Suprapubic skin (tissue), 4 donors: ENCODE measurements around the gene SMIM10L2A. TPM values are rescaled to one million over a fixed set of nuclear protein-coding genes. Genes with fewer than 3 reads are reported as not detected.

Source experiments
- DNase-seq, 2 donors: peaks; one replicate each; pipeline ENCODE4 v3.0.0-alpha.2; 2019; ENCODE audit warnings: low spot score in 2 of 2
- H3K27ac ChIP-seq: fragments of 200-600 bp; sonication (generic); one replicate; pipeline ENCODE4 v1.5.1; 2019
- H3K27me3 ChIP-seq: fragments of 200-600 bp; sonication (generic); one replicate; pipeline ENCODE4 v1.5.1; 2019
- H3K36me3 ChIP-seq: fragments of 200-600 bp; sonication (generic); one replicate; pipeline ENCODE4 v1.5.1; 2019
- H3K4me1 ChIP-seq: fragments of 200-600 bp; sonication (generic); one replicate; pipeline ENCODE4 v1.5.1; 2019
- H3K4me3 ChIP-seq: fragments of 200-600 bp; sonication (generic); one replicate; pipeline ENCODE4 v1.5.1; 2019; ENCODE audit warnings: mild to moderate bottlenecking
- H3K9me3 ChIP-seq: fragments of 200-600 bp; sonication (generic); one replicate; pipeline ENCODE4 v1.5.1; 2019
- CTCF ChIP-seq, 2 donors: fragments of 200-600 bp in 1 of 2; fragments of 450-650 bp in 1 of 2; sonication (generic) in 1 of 2; IDR thresholded peaks; one replicate each; pipeline ENCODE4 v1.5.1; 2016 to 2019; ENCODE audit warnings: antibody characterized with exemption in 2 of 2, mild to moderate bottlenecking in 1 of 2, moderate library complexity in 1 of 2
- EP300 ChIP-seq: sonication (generic); formaldehyde crosslinking; IDR thresholded peaks from one replicate; pipeline ENCODE4 v1.6.1; 2017; ENCODE audit warnings: antibody characterized with exemption
- POLR2A ChIP-seq, 2 donors: fragments of 450-650 bp; IDR thresholded peaks; one replicate each; pipeline ENCODE4 v1.6.1; 2017; ENCODE audit warnings: antibody characterized with exemption in 2 of 2, mild to moderate bottlenecking in 2 of 2, moderate library complexity in 2 of 2
- POLR2AphosphoS5 ChIP-seq, 3 donors: sonication (generic); formaldehyde crosslinking; IDR thresholded peaks; one replicate each; pipeline ENCODE4 v1.6.1; 2017; ENCODE audit warnings: antibody characterized with exemption in 3 of 3
- WGBS: methylation state at CpG from one replicate; pipeline ENCODE4 v1.1.5; 2018; 5-methylcytosine and 5-hydroxymethylcytosine counted together
- total RNA-seq, 4 donors: library from RNA; depleted of rRNA; stranded (reverse); fragments of >200 nt; gene quantifications; one replicate each; pipeline ENCODE4 v1.1.0, GENCODE V29; 2016

SMIM10L2A gene
- total RNA-seq, 4 donors from 2014 or later = 1.4 to 5.1 (median 3.3) TPM

- TF ChIP-seq POLR2A (IDR thresholded peaks at IDR 0.05) (no peak), EP300 (no peak), CTCF (IDR thresholded peaks at IDR 0.05) (no peak), POLR2AphosphoS5 (IDR thresholded peaks at IDR 0.05) (no peak)
- H3K4me3 ChIP-seq = no peak overlapping the region
- H3K27ac ChIP-seq = no peak overlapping the region
- no peaks in the 10 kb centered on the region for H3K36me3 ChIP-seq
- H3K27me3 ChIP-seq = no peaks in the 10 kb centered on the region
- WGBS = 71% methylated on average over 2 of the region's 9 CpGs
- H3K4me1 ChIP-seq = peaks cover 9% of the 10 kb centered on the region
- DNase-seq = no peak
- H3K9me3 ChIP-seq = no peaks in the 10 kb centered on the region
Observed at GRCh38 chrX:135424469-135424868, 2.7 kb downstream of the SMIM10L2A start.

- no peaks in the 10 kb centered on the region for H3K36me3 ChIP-seq
- DNase-seq = no peak
- H3K4me1 ChIP-seq = peaks cover 9% of the 10 kb centered on the region
- no peaks in the 10 kb centered on the region for H3K9me3 ChIP-seq
- no peaks in the 10 kb centered on the region for H3K27me3 ChIP-seq
- TF ChIP-seq POLR2A (IDR thresholded peaks at IDR 0.05) = no peak
- TF ChIP-seq EP300 = no peak
- no peak for TF ChIP-seq POLR2AphosphoS5 (IDR thresholded peaks at IDR 0.05)
- TF ChIP-seq CTCF (IDR thresholded peaks at IDR 0.05) = no peak
- whole genome bisulfite sequencing = 70% methylated on average over 11 of the region's 16 CpGs
- no peak overlapping the region for H3K4me3 ChIP-seq
- H3K27ac ChIP-seq = no peak overlapping the region
Observed at GRCh38 chrX:135425026-135425965, 3.6 kb downstream of the SMIM10L2A start.

- TF ChIP-seq EP300 = no peak
- TF ChIP-seq CTCF (IDR thresholded peaks at IDR 0.05) = no peak
- TF ChIP-seq POLR2AphosphoS5 (IDR thresholded peaks at IDR 0.05) = no peak
- TF ChIP-seq POLR2A (IDR thresholded peaks at IDR 0.05) = no peak
- Histone ChIP-seq H3K27ac (no peak overlapping the region), H3K9me3 (no peaks in the 10 kb centered on the region), H3K27me3 (no peaks in the 10 kb centered on the region), H3K36me3 (no peaks in the 10 kb centered on the region), H3K4me1 (no peaks in the 10 kb centered on the region), H3K4me3 (no peak overlapping the region)
- WGBS = 67% methylated on average over 1 of the region's 1 CpG
- no peak for DNase-seq
Observed at GRCh38 chrX:135429429-135429828, 7.7 kb downstream of the SMIM10L2A start.

- no peak for TF ChIP-seq POLR2A (IDR thresholded peaks at IDR 0.05)
- TF ChIP-seq POLR2AphosphoS5 (IDR thresholded peaks at IDR 0.05) = no peak
- no peak for TF ChIP-seq CTCF (IDR thresholded peaks at IDR 0.05)
- no peak for TF ChIP-seq EP300
- Histone ChIP-seq H3K27ac (no peak overlapping the region), H3K36me3 (no peaks in the 10 kb centered on the region), H3K4me3 (no peak overlapping the region), H3K4me1 (no peaks in the 10 kb centered on the region), H3K9me3 (no peaks in the 10 kb centered on the region), H3K27me3 (no peaks in the 10 kb centered on the region)
- no peak for DNase-seq
Observed at GRCh38 chrX:135431886-135432285, 10.1 kb downstream of the SMIM10L2A start.

- TF ChIP-seq POLR2AphosphoS5 (IDR thresholded peaks at IDR 0.05) (no peak), CTCF (IDR thresholded peaks at IDR 0.05) (no peak), POLR2A (IDR thresholded peaks at IDR 0.05) (no peak), EP300 (no peak)
- Histone ChIP-seq H3K9me3 (no peaks in the 10 kb centered on the region), H3K4me1 (no peaks in the 10 kb centered on the region), H3K4me3 (no peak overlapping the region), H3K27me3 (no peaks in the 10 kb centered on the region), H3K27ac (no peak overlapping the region), H3K36me3 (no peaks in the 10 kb centered on the region)
- peak in 1 of 2 donors; percentile 59 for DNase-seq
- WGBS = 65% methylated on average over 8 of the region's 13 CpGs
Observed at GRCh38 chrX:135432453-135432852, 10.7 kb downstream of the SMIM10L2A start.
